Common myeloid progenitor, CD34-positive (primary cell): ENCODE measurements around the gene GALK1.

Experiments
- CTCF ChIA-PET: fragments of 350-600 bp; sonication (Branson Sonifier 250); formaldehyde crosslinking; loops from one replicate; lab custom pipeline; 2021; ENCODE audit warnings: antibody characterized with exemption; lab: Charles Lee
- POLR2A ChIA-PET: fragments of 350-600 bp; sonication (Branson Sonifier 250); formaldehyde crosslinking; loops from one replicate; lab custom pipeline; 2021; ENCODE audit warnings: antibody characterized with exemption; lab: Charles Lee
- DNase-seq, 3 donors: peaks; one replicate each; pipeline versions ENCODE4 v3.0.0 to v3.0.0-alpha.2; 2013
- H3K27ac ChIP-seq, 2 experiments: 1 replicate in 1 of 2; 2 replicates in 1 of 2; pipeline ENCODE4 v1.7.0; 2013; ENCODE audit warnings: inconsistent platforms in 2 of 2, low read length in 2 of 2, mild to moderate bottlenecking in 2 of 2, low read depth in 1 of 2, moderate library complexity in 1 of 2; ENCODE audit not compliant: severe bottlenecking in 2 of 2, insufficient read depth in 1 of 2, poor library complexity in 1 of 2
- H3K27me3 ChIP-seq, 5 experiments: replicated peaks in 2 of 5; 1 replicate in 3 of 5; 2 replicates in 2 of 5; pipeline versions ENCODE4 v1.6.1 to v1.7.0; 2013; ENCODE audit warnings: low read length in 4 of 5, mild to moderate bottlenecking in 2 of 5, moderate library complexity in 2 of 5, inconsistent platforms in 1 of 5; ENCODE audit not compliant: insufficient read depth in 5 of 5, control insufficient read depth in 4 of 5
- H3K36me3 ChIP-seq, 4 experiments: 1 replicate in 2 of 4; 2 replicates in 2 of 4; pipeline versions ENCODE4 v1.6.1 to v1.7.0; 2013; ENCODE audit warnings: low read length in 3 of 4, control low read depth in 1 of 4, mild to moderate bottlenecking in 1 of 4; ENCODE audit not compliant: control insufficient read depth in 4 of 4, insufficient read depth in 4 of 4
- H3K4me1 ChIP-seq, 4 experiments: 1 replicate in 3 of 4; 2 replicates in 1 of 4; pipeline versions ENCODE4 v1.6.1 to v1.7.1; 2013; ENCODE audit warnings: low read length in 3 of 4, mild to moderate bottlenecking in 3 of 4, control low read depth in 1 of 4, inconsistent platforms in 1 of 4, moderate library complexity in 1 of 4; ENCODE audit not compliant: control insufficient read depth in 4 of 4, insufficient read depth in 4 of 4; ENCODE audit errors: control extremely low read depth in 1 of 4
- H3K4me3 ChIP-seq, 7 experiments: 1 replicate in 4 of 7; 2 replicates in 3 of 7; pipeline versions ENCODE4 v1.5.1 to v1.7.0; 2013; ENCODE audit warnings: mild to moderate bottlenecking in 7 of 7, low read length in 6 of 7, moderate library complexity in 6 of 7, inconsistent platforms in 2 of 7, low read depth in 2 of 7, control low read depth in 1 of 7; ENCODE audit not compliant: insufficient read depth in 4 of 7, control insufficient read depth in 1 of 7; ENCODE audit errors: extremely low read depth in 1 of 7
- H3K9me3 ChIP-seq, 5 experiments: 1 replicate in 4 of 5; 2 replicates in 1 of 5; pipeline versions ENCODE4 v1.6.1 to v1.7.1; 2013; ENCODE audit warnings: low read length in 4 of 5, mild to moderate bottlenecking in 2 of 5, inconsistent platforms in 1 of 5, low read depth in 1 of 5, moderate library complexity in 1 of 5; ENCODE audit not compliant: control insufficient read depth in 4 of 5, insufficient read depth in 2 of 5; ENCODE audit errors: control extremely low read depth in 1 of 5
- WGBS: methylation state at CpG from one replicate; pipeline ENCODE4 v1.1.5; 2013; ENCODE audit not compliant: insufficient coverage; 5-methylcytosine and 5-hydroxymethylcytosine counted together

GALK1 gene

GRCh38 chr17:75750661-75751423 lies 14.2 kb downstream of the GALK1 start:
- Histone ChIP-seq H3K9me3 (no peaks in the 10 kb centered on the region), H3K4me3 (no peak overlapping the region), H3K4me1 (peaks cover 0 to 24% (median 22%) of the 10 kb centered on the region in 4 experiments), H3K36me3 (no peaks in the 10 kb centered on the region), H3K27ac (no peak overlapping the region), H3K27me3 (no peaks in the 10 kb centered on the region)
- DNase-seq, result no peak
- ChIA-PET POLR2A (interaction anchor here (1.1 kb wide), 1 partner anchor 93 kb away, joined by 3 read pairs; the partner anchor contains the start of gene UNC13D), CTCF (interaction anchor here (0.6 to 11.6 kb wide), 22 partner anchors 12 to 230 kb away, joined by 3 to 257 read pairs (median 8); partner anchors contain the start of genes GALK1, RECQL5, SAP30BP and SMIM5)
- 92% methylated on average over 23 of the region's 23 CpGs for WGBS

DNA sequence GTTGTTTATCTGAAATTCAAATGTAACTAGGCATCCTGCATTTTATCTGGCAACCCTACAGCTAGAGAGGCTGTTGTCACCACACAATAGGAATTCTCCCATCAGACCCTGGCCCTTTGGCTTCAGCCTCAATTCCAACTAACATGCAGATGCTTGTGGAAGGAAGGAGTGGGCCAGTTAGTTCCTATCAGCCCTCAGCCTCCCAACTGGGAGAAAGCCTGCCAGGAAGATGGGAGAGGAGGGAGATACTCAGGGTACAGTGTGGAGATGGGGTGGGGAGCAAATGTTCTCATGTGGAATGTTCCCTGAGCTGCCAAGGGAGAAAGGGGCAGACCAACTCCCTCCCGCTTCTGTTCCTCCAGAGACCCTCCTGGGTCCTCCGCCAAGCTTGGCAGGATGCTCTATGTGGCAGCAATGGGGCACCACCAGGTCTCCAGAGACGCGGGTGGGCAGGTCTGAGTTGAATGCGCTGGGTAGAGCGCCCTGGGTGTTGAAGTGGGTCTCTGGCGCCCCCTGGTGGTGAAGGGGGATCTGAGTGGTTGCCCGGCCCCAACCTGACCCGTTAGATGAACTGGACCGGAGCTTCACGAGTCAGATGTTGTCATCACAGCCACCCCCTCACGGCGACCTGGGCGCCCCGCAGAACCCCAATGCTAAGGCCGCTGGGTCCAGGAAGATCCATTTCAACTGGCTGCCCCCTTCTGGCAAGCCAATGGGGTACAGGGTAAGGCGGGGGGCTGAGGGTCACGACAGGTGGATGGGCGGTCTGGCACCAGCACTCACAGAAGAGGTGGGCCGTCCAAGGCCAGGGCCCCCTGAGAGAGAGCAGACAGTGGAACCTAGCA lies 15.2 kb downstream of the GALK1 start:
- no peaks in the 10 kb centered on the region for H3K27me3 ChIP-seq
- ChIA-PET POLR2A (interaction anchor here (0.6 to 1.1 kb wide), 2 partner anchors 29 to 94 kb away, joined by 3 read pairs; partner anchors contain the start of gene UNC13D), CTCF (interaction anchor here (0.8 to 11.6 kb wide), 34 partner anchors 9 to 461 kb away, joined by 3 to 257 read pairs (median 4); partner anchors contain the start of genes GALK1, RECQL5, SAP30BP and SLC25A19)
- peak; percentile 78 to 85 (median 80) for DNase-seq
- no peak overlapping the region for H3K27ac ChIP-seq
- 15% methylated on average over 19 of the region's 20 CpGs for WGBS
- H3K9me3 ChIP-seq, result no peaks in the 10 kb centered on the region
- H3K4me3 ChIP-seq, result peak overlapping the region in 1 of 7 experiments; percentile 37
- H3K36me3 ChIP-seq, result no peaks in the 10 kb centered on the region
- H3K4me1 ChIP-seq, result peaks cover 0 to 22% (median 18%) of the 10 kb centered on the region in 4 experiments

GRCh38 chr17:75748706-75749105 lies 16.3 kb downstream of the GALK1 start:
- 96% methylated on average over 3 of the region's 9 CpGs for WGBS
- CTCF ChIA-PET, result interaction anchor here (0.7 to 11.6 kb wide), 27 partner anchors 9 to 460 kb away, joined by 3 to 257 read pairs (median 7); partner anchors contain the start of genes GALK1, RECQL5, SAP30BP and SLC25A19
- Histone ChIP-seq H3K4me1 (peaks cover 0 to 13% (median 9%) of the 10 kb centered on the region in 4 experiments), H3K9me3 (no peaks in the 10 kb centered on the region), H3K27me3 (no peaks in the 10 kb centered on the region), H3K36me3 (no peaks in the 10 kb centered on the region), H3K27ac (no peak overlapping the region), H3K4me3 (no peak overlapping the region)
- POLR2A ChIA-PET, result interaction anchor here (1.5 to 1.8 kb wide), 2 partner anchors 61 to 75 kb away, joined by 3 read pairs; no protein-coding TSS in a partner anchor
- no peak for DNase-seq

DNA sequence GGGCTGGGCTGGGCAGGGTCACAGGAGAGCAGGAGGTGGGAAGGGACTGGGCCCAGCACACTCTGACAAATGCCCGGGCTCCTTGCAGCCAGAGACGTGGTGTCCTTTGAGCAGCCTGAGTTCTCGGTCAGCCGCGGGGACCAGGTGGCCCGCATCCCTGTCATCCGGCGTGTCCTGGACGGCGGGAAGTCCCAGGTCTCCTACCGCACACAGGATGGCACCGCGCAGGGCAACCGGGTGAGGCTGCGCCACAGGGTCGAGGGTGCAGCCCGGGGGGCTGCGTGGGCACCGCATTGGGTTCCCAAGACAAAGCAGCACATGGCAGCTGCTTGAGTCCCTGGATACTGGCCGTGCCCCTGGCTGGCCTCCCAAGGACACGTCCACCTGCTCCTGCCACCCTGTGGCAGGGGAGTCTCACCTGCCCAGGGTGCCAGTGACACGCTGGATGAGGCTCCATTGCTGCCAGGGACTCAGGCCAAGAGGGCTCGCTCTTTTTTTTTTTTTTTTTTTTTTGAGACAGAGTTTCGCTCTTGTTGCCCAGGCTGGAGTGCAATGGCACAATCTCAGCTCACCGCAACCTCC lies 21.3 kb downstream of the GALK1 start:
- no peaks in the 10 kb centered on the region for H3K9me3 ChIP-seq
- H3K27me3 ChIP-seq, result no peaks in the 10 kb centered on the region
- POLR2A ChIA-PET, result no interaction called here
- H3K4me1 ChIP-seq, result peaks cover 0 to 3% (median under 1%) of the 10 kb centered on the region in 4 experiments
- no peaks in the 10 kb centered on the region for H3K36me3 ChIP-seq
- no peak overlapping the region for H3K4me3 ChIP-seq
- DNase-seq, result no peak
- CTCF ChIA-PET, result interaction anchor here (0.9 to 11.6 kb wide), 3 partner anchors 66 to 124 kb away, joined by 3 to 257 read pairs (median 229); partner anchors contain the start of gene SMIM5
- no peak overlapping the region for H3K27ac ChIP-seq
- WGBS, result 95% methylated on average over 17 of the region's 25 CpGs

DNA sequence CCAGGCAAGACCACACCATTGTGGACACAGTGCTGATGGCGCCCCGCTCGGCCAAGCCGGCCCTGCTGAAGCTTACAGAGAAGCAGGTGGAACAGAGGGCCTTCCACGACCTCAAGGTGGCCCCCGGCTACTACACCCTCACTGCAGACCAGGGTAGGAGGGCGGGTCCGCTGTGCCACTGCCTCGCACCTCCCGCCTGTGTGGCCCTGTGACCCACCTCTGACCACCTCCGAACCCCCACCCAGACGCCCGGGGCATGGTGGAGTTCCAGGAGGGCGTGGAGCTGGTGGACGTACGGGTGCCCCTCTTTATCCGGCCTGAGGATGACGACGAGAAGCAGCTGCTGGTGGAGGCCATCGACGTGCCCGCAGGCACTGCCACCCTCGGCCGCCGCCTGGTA lies 22.7 kb downstream of the GALK1 start:
- Histone ChIP-seq H3K27ac (no peak overlapping the region), H3K4me3 (no peak overlapping the region), H3K9me3 (no peaks in the 10 kb centered on the region), H3K27me3 (no peaks in the 10 kb centered on the region), H3K36me3 (no peaks in the 10 kb centered on the region), H3K4me1 (peaks cover 0 to 11% (median 3%) of the 10 kb centered on the region in 4 experiments)
- CTCF ChIA-PET, result interaction anchor here (9.4 to 11.6 kb wide), 2 partner anchors 64 to 111 kb away, joined by 229 to 257 read pairs; partner anchors contain the start of gene SMIM5
- 91% methylated on average over 20 of the region's 25 CpGs for WGBS
- no peak for DNase-seq
- POLR2A ChIA-PET, result no interaction called here

DNA sequence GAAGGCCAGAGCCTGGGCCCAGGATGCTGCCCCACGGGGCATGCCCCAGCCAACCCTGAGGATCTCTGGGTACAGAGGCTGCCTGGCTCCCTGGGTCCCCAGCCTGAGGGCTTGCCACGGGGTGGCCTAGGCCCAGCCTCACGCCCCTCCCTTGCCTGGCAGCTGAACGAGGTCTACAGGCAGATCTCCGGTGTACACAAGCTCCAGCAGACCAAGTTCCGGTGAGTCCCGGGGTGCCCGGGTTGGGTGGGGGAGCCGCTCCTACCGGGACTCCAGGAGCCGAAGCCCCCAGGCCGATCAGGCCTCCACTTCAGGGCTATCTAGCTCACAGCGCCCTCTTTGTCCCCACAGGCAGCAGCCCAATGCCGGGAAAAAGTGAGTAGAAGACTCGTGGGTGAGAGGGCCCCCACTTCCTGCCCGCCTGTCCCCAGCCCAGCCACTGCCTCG lies 24.3 kb downstream of the GALK1 start:
- Histone ChIP-seq H3K4me3 (no peak overlapping the region), H3K9me3 (no peaks in the 10 kb centered on the region), H3K4me1 (peaks cover 0 to 11% (median 3%) of the 10 kb centered on the region in 4 experiments), H3K27me3 (no peaks in the 10 kb centered on the region), H3K27ac (no peak overlapping the region), H3K36me3 (no peaks in the 10 kb centered on the region)
- DNase-seq, result no peak
- CTCF ChIA-PET, result interaction anchor here (0.6 to 11.6 kb wide), 5 partner anchors 9 to 139 kb away, joined by 3 to 257 read pairs (median 3); no protein-coding TSS in a partner anchor
- POLR2A ChIA-PET, result no interaction called here
- WGBS, result 91% methylated on average over 17 of the region's 17 CpGs
